NCI-H748 (cell line): ENCODE measurements around the gene NHLRC4.

Experiments used
- DNase-seq: peaks from one replicate; lab custom pipeline; 2025; ENCODE audit not compliant: unreplicated experiment; lab: John Stamatoyannopoulos, UW

The NHLRC4 gene

DNA sequence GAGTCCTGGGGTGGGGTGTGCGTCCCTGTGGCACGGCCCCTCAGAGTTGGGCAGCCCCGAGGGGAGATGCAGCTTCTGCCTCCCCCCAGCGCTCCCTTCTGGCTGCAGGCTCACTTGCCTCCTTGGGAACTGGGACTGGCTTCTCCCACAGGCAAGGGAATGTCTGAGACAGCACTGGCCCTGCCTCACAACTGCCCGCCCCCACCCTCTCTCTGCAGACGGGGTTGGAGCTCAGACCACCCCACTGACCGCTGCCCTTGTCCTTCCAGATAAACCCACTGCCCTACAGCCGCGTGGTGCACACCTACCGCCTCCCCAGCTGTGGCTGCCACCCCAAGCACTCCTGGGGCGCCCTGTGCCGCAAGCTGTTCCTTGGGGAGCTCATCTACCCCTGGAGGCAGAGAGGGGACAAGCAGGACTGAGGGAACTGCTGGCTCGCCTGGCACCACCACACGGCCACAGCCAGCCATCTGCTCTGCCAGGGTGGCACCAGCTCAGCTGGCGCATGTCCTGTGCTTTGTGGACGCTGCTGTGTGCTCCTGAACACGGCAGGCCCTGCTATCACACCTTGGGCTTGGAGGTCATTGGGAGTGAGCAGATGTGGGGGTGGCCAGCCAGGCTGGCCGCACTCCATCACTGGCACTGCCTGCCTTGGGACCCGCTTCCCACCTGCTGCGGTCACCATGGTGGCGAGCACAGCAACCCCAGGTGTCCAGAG is 16.0 kb downstream of the NHLRC4 start:
- DNase-seq, result no peak

DNA sequence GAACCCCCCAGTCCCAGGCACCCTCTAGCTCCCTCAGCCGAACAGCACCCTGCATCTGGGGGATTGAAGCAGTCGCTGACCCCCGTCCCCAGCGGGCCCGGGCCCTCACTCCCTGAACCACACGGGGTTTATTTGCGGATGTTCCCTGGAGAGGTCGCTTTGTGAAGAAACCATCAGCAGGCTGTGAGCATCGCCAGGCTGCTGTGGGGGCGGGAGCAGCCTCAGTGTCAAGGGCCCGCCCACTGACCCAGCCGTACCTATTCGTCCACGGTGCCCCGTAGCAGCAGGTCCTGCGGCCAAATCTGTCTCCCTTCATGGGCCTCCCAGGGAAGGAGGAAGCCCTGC is 16.6 kb downstream of the NHLRC4 start:
- peak; percentile 14 for DNase-seq

DNA sequence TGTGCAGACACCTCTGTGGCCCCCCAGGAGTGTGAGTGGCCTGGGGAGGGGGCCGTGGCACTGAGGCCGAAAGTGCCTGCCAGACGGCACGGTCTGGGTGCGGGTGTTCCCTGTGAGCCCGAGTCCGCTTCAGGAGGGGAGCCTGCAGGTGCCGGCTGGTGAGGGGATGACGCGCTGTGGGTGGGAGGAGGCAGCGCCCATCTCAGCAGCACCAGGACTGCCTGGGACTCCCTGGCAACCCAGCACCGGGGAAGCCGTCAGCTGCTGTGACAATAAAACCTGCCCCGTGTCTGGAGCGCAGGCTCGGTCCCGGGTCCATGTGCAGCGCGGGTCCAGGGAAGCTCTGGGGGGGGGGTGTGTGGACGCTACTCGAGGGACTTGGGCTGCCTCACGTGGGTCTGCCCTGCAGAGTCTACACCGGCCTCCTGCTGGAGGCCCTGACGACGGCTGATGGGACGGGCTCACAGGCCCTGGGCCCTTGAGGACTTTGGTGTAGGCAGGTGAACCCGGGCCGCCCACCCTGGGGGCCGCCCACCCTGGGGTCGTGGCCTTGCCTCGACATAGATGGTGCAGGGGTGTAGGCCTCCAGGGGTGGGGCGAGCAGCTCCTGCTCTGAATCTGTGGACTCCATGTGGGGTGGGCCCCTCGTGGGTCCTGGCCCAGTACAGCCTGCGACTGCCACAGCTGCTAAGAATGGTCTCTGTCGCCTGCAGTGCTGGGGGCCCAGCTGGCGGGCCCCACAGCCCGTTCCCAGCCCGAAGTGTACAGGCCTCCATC is 17.2 kb downstream of the NHLRC4 start:
- peak; percentile 31 for DNase-seq

DNA sequence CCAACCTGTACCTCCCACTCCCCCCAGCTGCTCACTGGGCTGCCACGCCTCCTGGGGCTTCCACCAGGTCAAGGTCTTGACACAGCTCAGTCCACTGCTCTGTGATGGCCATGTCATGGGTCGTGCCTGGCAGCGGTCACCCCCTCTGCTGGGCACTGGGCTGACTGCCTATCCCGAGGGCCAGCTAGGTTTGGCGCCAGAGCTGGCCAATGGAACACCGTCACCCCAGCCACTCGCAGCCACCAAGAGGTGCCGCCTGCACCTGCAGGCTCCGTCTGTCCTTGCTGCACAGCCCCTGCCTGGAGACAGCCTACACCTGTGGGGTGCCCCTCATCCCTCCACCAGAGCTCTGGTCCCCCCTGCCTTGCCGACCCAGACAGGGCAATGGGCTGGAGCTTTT is 18.5 kb downstream of the NHLRC4 start:
- DNase-seq, result peak; percentile 29

DNA sequence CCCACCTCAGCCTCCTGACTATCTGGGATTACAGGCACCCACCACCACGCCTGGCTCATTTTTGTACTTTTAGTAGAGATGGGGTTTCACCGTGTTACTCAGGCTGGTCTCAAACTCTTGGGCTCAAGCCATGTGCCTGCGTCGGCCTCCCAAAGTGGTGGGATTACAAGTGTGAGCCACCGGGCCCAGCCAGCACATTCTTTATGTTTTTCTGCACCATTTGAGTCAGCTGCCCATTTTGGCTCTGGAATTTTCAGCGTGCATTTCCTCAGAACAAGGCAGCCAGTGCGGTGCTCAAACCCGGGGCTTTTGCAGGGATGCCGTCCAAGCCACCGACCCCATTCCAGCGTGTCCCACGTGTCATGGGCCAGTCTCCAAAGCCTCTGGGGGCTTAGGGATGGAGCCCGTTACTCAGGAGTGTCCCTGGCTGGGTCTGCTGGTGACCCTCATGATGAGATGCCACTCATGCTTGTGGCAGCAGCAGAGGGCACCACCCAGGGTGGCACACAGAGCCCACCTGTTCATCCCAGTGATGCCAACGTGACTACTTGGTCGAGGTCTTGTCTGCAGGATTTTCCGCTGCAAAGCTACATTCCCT is 19.3 kb downstream of the NHLRC4 start:
- DNase-seq, result no peak

DNA sequence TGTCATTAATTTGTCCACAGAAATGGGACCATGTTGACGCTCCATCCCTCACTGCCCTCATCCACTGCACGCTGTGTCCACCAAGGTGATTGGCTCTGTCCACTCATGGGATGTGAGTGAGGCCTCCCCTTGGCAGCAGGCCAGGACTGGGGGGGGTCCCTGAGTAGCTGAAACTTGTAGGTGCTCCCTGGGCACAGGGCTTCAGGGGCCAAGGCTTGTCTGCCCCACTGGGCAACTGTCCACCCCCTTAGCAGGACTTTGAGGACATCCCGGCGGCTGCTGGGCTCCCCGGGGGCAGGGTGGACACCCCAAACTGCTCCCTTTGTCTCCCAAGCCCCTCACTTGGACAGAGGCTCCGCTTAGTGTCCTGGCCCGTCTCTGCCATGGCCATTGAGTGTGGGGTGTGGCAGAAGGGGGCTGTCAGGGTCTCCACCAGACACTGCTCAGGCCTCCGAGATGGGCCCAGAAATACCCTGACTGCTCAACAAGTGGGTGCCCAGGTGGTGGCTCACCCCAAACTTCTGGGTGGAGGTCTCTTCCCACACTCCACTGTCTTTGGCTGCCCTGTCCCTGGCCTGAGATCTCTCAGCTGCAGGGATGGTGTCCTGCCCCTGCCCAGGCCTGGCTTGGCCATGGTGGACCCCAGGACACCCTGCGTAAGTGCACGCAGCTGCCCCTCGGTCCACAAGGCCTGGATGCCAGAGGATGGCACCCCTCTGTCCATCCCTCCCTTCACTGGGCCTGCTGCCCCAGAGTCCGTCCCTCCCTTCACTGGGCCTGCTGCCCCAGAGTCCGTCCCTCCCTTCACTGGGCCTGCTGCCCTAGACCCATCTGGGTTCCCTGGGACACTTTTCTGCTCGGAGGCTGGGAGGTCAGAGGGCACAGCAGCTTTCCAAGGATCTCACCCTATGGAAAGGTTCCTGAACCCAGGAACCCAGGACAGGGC is 20.1 kb downstream of the NHLRC4 start:
- DNase-seq, result no peak

DNA sequence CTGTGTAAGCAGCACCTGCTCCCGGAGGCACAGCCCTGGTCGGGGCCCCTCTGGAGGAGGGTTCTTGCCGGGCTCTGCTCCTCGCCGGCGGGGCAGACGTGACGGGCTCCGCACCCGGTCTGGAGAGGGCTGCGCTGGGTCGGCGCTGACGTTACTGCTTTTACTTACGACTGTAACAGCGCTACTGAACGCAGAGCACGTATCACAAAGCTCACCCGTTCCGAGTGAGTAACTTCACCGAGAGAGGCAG is 21.8 kb downstream of the NHLRC4 start:
- DNase-seq, result peak; percentile 48

DNA sequence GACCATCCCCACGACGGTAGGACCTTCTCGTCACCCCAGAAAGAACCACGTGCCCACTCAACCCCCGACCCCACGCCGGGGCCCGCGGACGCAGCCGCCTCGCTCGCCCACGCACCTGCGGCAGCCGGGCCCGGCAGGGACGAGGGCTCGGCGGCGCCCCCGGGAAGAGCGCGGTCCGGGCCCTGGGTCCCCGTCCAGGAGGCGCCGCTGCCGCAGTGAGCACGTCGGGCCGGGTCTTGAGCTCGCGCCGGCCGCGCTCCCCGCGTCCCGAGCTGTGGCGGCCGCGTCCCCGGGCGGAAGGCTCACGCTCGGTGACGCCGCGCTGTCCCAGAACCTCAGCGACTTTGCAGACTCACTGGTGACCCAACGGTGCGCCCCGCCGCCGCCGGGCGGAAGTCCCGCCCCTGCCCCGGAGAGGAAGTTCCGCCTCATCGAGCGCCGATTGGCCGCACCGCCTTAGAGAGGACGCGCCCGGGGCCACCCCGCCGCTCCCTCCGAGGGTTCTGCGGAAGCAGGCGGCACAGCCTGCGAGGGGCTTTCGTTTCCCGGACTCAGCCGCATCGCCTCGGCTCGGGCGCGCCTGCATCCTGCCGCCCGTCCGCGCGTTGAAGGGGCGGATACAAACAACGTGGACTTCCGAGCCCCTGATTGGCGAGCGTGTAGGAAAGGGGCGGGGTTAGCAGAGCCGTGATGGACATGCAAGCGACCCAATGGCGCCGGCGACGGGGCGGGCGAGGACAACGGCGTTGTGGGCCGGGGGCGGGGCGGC is 22.3 kb downstream of the NHLRC4 start:
- DNase-seq, result peak; percentile 89

DNA sequence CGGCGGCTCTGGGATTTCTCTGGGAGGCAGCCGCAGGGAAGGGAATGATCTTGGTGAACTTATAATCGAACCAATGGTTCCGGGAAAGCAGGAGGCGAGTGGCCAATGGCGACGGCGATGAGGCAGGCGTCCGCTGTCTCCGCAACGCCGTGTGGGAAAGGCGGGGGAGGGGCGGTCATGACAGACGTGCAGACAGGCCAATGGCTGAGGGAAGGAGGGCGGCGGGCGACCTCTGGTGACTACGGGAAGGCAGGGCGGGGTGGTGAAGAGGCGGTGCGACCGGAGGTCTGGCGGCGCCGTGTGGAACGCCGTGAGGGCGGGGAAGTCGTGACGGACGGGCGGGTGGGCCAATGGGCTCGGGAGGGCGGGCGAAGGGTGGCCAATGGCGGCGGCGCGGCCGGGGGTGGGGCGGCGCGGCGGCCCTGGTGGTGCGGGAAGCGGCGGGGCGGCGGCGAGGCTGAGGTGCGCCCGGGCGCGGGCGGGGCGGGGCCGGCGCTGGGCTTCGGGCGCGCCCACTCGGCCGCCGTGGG is 22.9 kb downstream of the NHLRC4 start, which contains the start of gene RAB40C:
Gene RAB40C (plus strand): TSS at position 409 of the 530 bp plus-strand sequence. CDS start 226 bp downstream, outside the sequence.
- peak; percentile 95 for DNase-seq

DNA sequence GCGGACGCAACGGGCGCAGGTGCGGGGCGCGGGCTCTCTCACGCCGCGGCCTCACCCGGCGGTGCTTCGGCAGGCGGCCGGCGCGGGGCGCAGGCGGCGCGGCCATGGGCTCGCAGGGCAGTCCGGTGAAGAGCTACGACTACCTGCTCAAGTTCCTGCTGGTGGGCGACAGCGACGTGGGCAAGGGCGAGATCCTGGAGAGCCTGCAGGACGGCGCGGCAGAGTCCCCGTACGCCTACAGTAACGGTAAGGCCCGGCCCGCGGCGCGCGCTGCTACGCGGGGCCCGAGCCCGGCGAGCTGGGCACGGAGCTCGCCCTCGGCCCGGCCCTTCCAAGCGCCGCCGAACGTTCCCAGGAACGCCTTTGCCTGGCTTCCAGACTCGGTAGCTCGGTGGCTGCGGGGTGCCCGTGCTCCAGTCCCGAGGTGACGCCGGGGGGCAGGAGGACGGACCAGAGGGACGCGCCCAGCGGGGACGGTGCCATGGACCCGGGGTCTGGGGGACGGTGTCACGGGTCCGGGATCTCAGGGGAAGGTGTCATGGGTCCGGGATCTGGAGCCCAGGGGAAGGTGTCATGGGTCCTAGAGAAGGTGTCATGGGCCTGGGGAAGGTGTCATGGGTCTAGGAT is 23.5 kb downstream of the NHLRC4 start:
- DNase-seq, result peak; percentile 65

DNA sequence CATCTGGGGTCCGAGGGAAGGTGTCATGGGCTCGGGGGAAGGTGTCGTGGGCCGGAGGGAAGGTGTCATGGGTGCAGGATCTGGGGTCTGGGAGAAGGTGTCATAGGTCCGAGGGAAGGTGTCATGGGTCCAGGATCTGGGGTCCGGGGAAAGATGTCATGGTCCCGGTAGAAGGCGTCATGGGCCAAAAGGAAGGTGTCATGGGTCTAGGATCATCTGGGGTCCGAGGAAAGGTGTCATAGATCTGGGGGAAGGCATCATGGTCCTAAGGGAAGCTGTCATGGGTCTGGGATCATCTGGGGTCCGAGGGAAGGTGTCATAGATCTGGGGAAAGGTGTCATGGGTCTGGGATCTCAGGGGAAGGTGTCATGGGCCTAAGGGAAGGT is 24.0 kb downstream of the NHLRC4 start:
- DNase-seq, result no peak

DNA sequence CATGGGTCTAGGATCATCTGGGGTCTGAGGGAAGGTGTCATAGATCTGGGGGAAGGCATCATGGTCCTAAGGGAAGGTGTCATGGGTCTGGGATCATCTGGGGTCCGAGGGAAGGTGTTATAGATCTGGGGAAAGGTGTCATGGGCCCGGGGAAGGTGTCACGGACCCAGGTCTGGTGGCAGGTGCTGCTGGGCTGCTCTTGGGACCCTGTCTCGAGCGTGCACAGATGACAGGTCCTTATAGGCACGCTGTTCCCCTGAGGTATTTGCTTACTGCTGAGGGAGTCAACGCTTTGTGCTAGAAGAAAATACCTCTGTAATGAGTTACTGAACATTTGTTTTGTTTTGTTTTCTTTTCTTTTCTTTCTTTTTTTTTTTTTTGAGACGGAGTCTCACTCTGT is 24.4 kb downstream of the NHLRC4 start:
- no peak for DNase-seq

DNA sequence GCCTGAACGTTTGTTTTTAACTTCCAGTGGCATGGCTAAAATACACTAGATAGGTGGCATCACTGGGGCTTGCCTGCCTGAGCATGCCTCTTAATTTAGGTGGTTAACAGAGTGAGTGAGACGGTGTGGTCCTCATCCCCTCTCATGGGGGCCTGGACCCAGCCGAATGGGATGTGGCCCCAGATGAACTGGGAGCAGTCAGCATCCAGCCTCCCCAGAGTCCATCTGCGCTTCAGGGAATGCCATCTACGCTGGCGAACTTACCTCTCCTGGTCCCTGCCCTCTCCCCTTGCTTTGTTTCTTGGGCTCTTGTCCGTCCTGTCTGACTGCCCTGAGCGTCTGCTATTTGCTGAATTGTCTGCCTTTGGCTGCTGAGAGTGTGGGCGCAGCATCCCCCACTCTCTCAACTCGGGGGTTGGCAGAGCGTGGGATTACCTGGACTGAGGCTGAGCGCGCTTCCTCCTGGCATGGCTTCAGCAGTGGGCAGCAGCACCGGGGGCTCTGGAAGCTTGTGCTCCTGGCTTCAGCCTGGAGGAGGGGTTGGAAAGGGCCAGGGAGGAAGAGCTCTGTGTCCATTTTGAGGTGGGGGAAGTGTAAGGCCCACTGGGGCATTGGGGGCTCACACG is 25.2 kb downstream of the NHLRC4 start:
- DNase-seq, result no peak

DNA sequence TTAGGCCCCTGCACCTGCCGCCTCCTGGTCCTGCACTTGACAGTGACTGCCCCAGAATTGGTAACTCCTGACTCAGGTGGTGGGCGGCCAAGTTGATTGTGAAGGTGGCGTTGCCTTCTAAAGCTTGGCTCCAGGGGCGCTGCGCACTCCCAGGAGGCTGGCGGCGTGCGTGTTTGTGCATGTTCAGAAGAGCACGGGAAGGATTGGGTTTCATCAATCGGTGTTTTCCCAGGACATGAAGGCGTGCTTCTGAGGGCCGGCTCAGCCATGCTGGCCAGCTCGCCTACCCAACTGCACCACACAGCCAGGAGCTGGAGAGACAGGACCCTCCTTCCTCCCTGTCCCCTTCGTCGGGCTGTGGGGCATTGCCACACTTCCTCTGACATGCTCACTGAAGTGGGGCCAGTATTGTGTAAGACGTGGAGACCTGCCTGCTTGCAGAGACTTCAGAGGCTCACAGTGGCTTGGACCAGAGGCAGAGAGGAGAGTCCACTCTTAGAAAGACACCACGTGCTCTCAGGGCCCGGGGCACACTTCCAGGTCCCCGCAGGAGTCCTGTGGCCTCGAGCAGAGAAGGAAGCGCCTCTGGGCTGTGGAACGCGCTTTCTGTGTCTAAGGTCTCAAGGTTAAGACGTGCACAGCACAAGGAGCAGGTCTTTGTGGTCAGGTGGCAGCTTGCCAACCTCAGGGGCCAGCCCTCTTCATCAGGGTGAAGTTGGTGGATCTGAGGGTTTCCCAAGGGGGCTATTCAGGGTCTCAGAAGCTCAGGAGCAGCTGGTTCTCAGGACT is 25.9 kb downstream of the NHLRC4 start:
- DNase-seq, result peak; percentile 16

DNA sequence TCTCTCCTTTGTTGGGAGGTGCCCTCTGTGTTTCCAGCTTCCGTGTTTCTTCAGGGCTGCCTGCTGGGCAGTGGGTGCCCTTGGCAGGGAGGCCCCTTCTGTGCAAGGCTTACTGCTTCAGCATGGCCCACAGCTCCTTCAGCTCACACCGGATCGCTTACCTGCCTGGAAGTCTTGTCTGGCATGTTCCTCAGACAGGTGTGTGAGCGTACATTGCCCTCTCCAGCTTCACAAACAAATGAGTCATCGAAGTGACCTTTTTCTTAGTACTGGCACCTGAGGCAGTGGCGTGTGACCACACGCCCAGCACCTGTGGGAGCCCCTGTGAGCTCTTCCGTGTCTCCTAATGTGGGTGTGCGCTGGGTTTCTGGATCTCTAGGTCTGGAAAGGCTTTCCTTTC is 26.6 kb downstream of the NHLRC4 start:
- peak; percentile 3 for DNase-seq

DNA sequence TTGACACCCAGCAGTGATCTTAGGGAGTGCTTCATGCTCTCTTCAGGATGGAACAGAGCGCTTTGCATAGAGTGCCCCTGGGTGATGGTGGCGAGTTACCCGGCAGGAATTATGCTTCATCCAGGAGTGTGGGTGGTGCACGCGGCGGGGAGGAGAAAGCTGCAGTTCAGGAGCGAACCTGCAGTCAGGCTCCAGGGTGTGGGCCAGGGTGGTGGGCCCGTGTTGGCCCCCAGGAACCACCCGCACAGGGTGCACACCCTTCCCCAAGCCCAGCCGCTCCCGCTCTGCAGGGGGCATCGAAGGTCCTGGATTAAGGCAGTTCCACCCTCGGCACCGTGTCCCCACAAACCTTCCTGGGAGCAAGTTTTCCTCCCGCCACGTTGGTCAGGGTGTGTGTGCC is 27.0 kb downstream of the NHLRC4 start:
- DNase-seq, result no peak

DNA sequence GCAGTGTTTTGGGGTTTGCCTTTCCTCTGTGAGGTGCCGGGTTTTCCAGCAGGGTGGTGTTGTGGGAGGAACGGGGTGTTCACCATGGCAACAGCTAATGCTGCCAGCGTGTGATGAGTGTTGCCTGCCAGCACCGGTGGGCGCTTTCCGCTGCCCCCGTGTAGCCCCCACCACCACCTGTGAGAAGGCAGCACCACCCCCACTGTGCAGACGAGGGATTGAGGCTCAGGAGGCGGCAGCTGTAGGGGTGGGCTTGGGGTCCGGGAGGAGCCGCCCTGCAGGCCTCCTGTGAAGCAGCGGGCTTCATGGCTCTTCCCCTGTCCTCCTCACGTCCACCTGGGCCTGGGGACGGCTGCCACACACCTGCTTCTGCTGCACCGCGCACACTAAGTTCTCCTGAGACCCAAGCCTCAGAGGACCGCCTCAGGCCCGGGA is 28.3 kb downstream of the NHLRC4 start:
- no peak for DNase-seq

DNA sequence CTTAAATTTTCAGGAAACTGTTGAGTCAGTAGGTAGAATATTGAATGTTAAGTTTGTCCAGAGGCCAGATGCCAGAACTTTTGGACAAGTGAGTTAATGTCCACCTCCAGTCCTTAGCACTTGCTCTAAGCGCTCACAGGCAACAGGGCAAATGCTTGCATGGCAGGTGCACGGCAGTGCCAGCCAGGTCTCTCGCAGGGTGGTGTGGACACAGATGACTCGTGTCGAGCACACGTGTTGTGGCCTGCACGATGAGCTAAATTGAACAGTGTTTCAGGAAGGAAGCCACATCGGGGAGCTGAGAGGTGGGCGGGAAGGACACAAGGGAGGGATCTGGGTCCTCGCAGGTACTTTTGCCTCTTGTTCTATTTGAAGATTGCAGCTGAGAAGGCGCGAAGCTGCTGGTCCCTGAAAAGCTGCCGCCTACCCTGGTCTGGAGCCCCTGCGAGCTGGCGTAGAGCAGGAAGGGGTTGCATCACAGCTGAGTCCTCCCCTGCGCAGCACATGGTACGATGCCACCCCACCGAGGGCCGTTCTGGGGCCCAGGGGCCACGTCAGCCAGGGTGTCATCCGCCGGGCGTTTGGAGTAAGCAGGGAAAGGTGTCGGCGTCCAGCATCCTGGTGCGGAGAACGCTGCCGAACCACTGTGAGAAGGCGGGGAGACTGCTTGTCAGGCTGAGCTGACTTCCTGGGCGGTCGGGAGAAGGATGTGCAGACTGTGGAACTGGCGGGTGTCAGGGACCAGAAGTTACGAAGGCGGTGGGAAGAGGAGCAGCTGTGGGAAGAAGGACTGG is 29.3 kb downstream of the NHLRC4 start:
- no peak for DNase-seq
